NCI-H526 treated with DMSO at 0.1 percent for 48 hours (cell line): ENCODE data around the gene DCUN1D2.
"Not testable (repeated sequence)": the region's sequence is repeated elsewhere in the genome, so short reads cannot be mapped to it uniquely, and the experiment has no call there.

ENCODE experiments used
- DNase-seq: peaks from one replicate; lab custom pipeline; 2025; lab: John Stamatoyannopoulos, UW

The DCUN1D2 gene

GRCh38 chr13:113489549-113490495 lies 689 bp downstream of the DCUN1D2 start:
- DNase-seq: peak; percentile 61

GRCh38 chr13:113489171-113489548 lies 1.4 kb downstream of the DCUN1D2 start:
- DNase-seq: peak; percentile 54

GRCh38 chr13:113488283-113488682 lies 2.2 kb downstream of the DCUN1D2 start:
- DNase-seq: no peak

GRCh38 chr13:113486698-113487097 lies 3.8 kb downstream of the DCUN1D2 start:
- no peak for DNase-seq

GRCh38 chr13:113485545-113485944 lies 5.0 kb downstream of the DCUN1D2 start:
- DNase-seq: no peak

GRCh38 chr13:113483504-113484293 lies 6.8 kb downstream of the DCUN1D2 start:
- DNase-seq: no peak

GRCh38 chr13:113483081-113483480 lies 7.4 kb downstream of the DCUN1D2 start:
- DNase-seq: no peak

GRCh38 chr13:113479179-113479578 lies 11.3 kb downstream of the DCUN1D2 start:
- DNase-seq: no peak

GRCh38 chr13:113477724-113478123 lies 12.8 kb downstream of the DCUN1D2 start:
- no peak for DNase-seq

GRCh38 chr13:113476811-113477210 lies 13.7 kb downstream of the DCUN1D2 start:
- DNase-seq: no peak

GRCh38 chr13:113475911-113476310 lies 14.6 kb downstream of the DCUN1D2 start:
- no peak for DNase-seq

GRCh38 chr13:113475280-113475679 lies 15.2 kb downstream of the DCUN1D2 start:
- DNase-seq: no peak

GRCh38 chr13:113474179-113474578 lies 16.3 kb downstream of the DCUN1D2 start:
- no peak for DNase-seq

- no peak for DNase-seq
Measured at GRCh38 chr13:113472355-113473025, 18.0 kb downstream of the DCUN1D2 start.

GRCh38 chr13:113471844-113472243 lies 18.7 kb downstream of the DCUN1D2 start:
- no peak for DNase-seq

- not testable (repeated sequence) for DNase-seq
Measured at GRCh38 chr13:113470635-113471163, 19.8 kb downstream of the DCUN1D2 start.

GRCh38 chr13:113470073-113470472 lies 20.4 kb downstream of the DCUN1D2 start:
- DNase-seq: no peak

- DNase-seq: no peak
Measured at GRCh38 chr13:113469582-113469981, 20.9 kb downstream of the DCUN1D2 start.

- DNase-seq: no peak
Measured at GRCh38 chr13:113468472-113469201, 21.9 kb downstream of the DCUN1D2 start.

GRCh38 chr13:113468029-113468428 lies 22.5 kb downstream of the DCUN1D2 start:
- no peak for DNase-seq

GRCh38 chr13:113466383-113466782 lies 24.1 kb downstream of the DCUN1D2 start:
- no peak for DNase-seq
